Breast epithelium (tissue), 4 donors: ENCODE results near the gene MLC1. TPM values are rescaled to one million over a fixed set of nuclear protein-coding genes. Genes with fewer than 3 reads are reported as not detected.

Source experiments
- DNase-seq, 2 donors: peaks; one replicate each; pipeline ENCODE4 v3.0.0-alpha.2; 2019; ENCODE audit warnings: low spot score in 2 of 2
- H3K27ac ChIP-seq, 2 donors: fragments of 200-600 bp; sonication (generic) in 1 of 2; one replicate each; pipeline ENCODE4 v1.5.1; 2016 to 2019; ENCODE audit warnings: mild to moderate bottlenecking in 1 of 2
- H3K27me3 ChIP-seq, 2 donors: fragments of 200-600 bp; sonication (generic) in 1 of 2; one replicate each; pipeline versions ENCODE4 v1.5.1 to v1.6.0; 2017 to 2019; ENCODE audit warnings: control low read depth in 1 of 2, mild to moderate bottlenecking in 1 of 2
- H3K36me3 ChIP-seq: fragments of 200-600 bp; one replicate; pipeline ENCODE4 v1.5.1; 2019
- H3K4me1 ChIP-seq, 2 donors: fragments of 200-600 bp; sonication (generic); one replicate each; pipeline ENCODE4 v1.5.1; 2016 to 2019; ENCODE audit warnings: control low read depth in 1 of 2
- H3K4me3 ChIP-seq, 3 donors: fragments of 200-600 bp; sonication (generic); 1 replicate in 2 of 3; 2 replicates in 1 of 3; pipeline ENCODE4 v1.5.1; 2016 to 2019; ENCODE audit warnings: mild to moderate bottlenecking in 3 of 3, moderate library complexity in 2 of 3
- H3K9me3 ChIP-seq, 2 donors: fragments of 200-600 bp; sonication (generic) in 1 of 2; one replicate each; pipeline ENCODE4 v1.5.1; 2016 to 2019; ENCODE audit warnings: control low read depth in 1 of 2
- POLR2A ChIP-seq: fragments of 450-650 bp; IDR thresholded peaks from one replicate; pipeline ENCODE4 v1.6.1; 2016; ENCODE audit warnings: antibody characterized with exemption, mild to moderate bottlenecking, moderate library complexity
- POLR2AphosphoS5 ChIP-seq, 3 donors: sonication (generic); formaldehyde crosslinking; IDR thresholded peaks; one replicate each; pipeline ENCODE4 v1.6.1; 2017; ENCODE audit warnings: antibody characterized with exemption in 3 of 3
- intact Hi-C: fragments of 100-400 bp; cut with DNase I; formaldehyde crosslinking; loops from one replicate; pipeline ENCODE4 v1.15.1; 2023; ENCODE audit warnings: low total_unique reads
- total RNA-seq, 3 donors: library from RNA; depleted of rRNA; stranded (reverse); fragments of >200 nt; gene quantifications; one replicate each; pipeline ENCODE4 v1.1.0, GENCODE V29; 2016
- TF ChIP-seq, protein P1 (sequence below), 3 donors: fragments of 450-650 bp; IDR thresholded peaks; one replicate each; pipeline ENCODE4 v1.5.1; 2016 to 2017; ENCODE audit warnings: antibody characterized with exemption in 3 of 3, mild to moderate bottlenecking in 3 of 3, moderate library complexity in 3 of 3

The MLC1 gene
- total RNA-seq, 3 donors from 2014 or later = 0.15 TPM; not detected in 2

DNA sequence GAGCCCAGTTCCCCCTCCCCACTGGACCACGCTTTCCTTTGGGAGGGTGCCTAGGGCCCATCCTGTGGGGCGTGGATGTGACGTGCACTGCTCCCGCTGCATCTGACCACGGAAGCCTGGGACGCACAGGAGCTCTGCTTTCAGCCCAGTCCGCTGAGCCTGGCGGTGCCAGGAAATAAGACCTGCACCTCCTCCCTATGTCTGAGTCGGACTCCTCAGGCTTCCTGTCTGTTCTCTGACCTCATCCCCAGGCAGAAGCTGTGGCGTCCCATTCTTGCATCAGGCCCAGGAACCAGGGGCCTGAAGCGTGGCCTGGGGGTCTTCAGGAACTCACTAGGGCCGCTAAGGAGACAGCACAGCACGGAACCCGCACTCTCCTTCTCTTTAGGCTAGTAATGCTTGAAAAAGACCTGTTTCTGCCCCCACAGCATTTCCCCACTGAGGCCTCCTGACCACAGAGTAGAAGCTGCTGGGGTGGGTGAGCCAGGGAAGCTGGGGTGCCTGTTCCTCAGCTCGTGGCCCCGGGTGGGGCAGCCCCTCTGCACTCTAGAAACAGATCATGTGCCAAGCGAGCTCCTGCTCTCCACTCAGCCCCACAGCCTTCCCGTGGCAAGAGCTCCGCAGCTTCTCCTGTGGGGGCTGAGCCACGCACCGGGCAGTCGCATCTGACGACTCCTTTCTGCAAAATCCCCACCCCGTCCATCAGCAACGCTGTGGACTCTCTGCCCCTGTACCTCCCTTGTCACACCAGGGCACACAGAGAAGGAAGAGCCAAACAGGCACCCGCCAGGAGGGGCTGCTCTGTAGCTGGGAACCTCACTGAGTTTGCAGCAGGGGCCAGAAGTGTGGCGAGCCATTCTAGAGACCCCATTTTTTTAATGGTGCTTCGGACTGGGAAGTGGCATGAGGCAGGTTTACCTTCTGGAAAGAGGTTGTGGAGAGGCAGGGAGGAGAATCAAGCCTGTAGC, 27.2 kb upstream of the MLC1 start:
- Histone ChIP-seq H3K4me1 (no peaks in the 10 kb centered on the region), H3K36me3 (no peaks in the 10 kb centered on the region), H3K27me3 (no peaks in the 10 kb centered on the region), H3K27ac (no peak overlapping the region), H3K4me3 (no peak overlapping the region), H3K9me3 (no peaks in the 10 kb centered on the region)
- DNase-seq = no peak
- no peak for TF ChIP-seq POLR2A
- TF ChIP-seq, protein P1, sequence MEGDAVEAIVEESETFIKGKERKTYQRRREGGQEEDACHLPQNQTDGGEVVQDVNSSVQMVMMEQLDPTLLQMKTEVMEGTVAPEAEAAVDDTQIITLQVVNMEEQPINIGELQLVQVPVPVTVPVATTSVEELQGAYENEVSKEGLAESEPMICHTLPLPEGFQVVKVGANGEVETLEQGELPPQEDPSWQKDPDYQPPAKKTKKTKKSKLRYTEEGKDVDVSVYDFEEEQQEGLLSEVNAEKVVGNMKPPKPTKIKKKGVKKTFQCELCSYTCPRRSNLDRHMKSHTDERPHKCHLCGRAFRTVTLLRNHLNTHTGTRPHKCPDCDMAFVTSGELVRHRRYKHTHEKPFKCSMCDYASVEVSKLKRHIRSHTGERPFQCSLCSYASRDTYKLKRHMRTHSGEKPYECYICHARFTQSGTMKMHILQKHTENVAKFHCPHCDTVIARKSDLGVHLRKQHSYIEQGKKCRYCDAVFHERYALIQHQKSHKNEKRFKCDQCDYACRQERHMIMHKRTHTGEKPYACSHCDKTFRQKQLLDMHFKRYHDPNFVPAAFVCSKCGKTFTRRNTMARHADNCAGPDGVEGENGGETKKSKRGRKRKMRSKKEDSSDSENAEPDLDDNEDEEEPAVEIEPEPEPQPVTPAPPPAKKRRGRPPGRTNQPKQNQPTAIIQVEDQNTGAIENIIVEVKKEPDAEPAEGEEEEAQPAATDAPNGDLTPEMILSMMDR (IDR thresholded peaks at IDR 0.05) = no peak
- no peak for TF ChIP-seq POLR2AphosphoS5 (IDR thresholded peaks at IDR 0.05)
- intact Hi-C loops = no loop called here

DNA sequence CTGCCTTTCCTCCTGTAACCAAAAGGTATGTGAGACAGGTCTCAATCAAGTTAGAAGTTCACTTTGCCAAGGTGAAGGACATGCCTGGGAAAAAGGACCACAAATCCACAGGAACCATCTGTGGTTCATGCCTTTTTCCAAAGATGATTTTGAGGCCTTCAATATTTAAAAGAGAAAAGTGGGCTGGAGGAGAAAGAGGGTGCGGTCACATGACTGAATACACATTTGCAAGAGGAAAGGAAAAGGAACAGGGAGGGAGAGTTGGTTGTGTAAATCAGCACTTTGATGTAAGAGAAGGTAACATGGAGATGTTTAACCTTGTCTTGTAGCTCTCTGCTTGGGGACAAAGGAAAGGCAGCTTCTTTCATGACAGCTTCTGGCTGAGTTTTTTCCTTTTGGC, 25.8 kb upstream of the MLC1 start:
- H3K36me3 ChIP-seq = no peaks in the 10 kb centered on the region
- H3K9me3 ChIP-seq = no peaks in the 10 kb centered on the region
- no peak overlapping the region for H3K27ac ChIP-seq
- TF ChIP-seq POLR2A (no peak), POLR2AphosphoS5 (IDR thresholded peaks at IDR 0.05) (no peak)
- TF ChIP-seq, protein P1 (IDR thresholded peaks at IDR 0.05) = no peak
- no peaks in the 10 kb centered on the region for H3K27me3 ChIP-seq
- no peak overlapping the region for H3K4me3 ChIP-seq
- no peak for DNase-seq
- intact Hi-C loops = no loop called here
- H3K4me1 ChIP-seq = no peaks in the 10 kb centered on the region

DNA sequence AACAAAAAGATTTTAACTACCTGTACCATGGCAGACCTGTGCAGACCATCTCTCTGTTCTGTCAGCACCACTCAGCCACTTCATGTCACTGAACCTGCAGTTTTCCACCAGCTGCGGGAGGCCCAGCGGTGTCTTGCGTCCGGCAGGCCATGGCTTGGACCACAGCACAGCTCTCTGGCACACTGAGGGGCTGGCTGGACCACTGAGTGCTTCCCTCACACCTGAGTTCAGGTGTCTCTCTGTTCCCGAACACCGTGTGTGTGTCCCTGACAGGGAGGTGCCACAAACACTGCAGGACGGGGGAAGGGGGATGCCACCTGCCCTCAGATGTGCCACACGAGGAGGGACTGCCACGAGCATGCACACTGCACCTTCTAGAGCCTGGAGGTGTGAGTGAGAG, 22.3 kb upstream of the MLC1 start:
- Histone ChIP-seq H3K27me3 (no peaks in the 10 kb centered on the region), H3K9me3 (no peaks in the 10 kb centered on the region), H3K4me1 (no peaks in the 10 kb centered on the region), H3K4me3 (no peak overlapping the region), H3K36me3 (no peaks in the 10 kb centered on the region), H3K27ac (no peak overlapping the region)
- no peak for DNase-seq
- TF ChIP-seq POLR2AphosphoS5 (IDR thresholded peaks at IDR 0.05) = no peak
- TF ChIP-seq POLR2A = no peak
- TF ChIP-seq, protein P1 (IDR thresholded peaks at IDR 0.05) = no peak
- intact Hi-C loops = no loop called here

DNA sequence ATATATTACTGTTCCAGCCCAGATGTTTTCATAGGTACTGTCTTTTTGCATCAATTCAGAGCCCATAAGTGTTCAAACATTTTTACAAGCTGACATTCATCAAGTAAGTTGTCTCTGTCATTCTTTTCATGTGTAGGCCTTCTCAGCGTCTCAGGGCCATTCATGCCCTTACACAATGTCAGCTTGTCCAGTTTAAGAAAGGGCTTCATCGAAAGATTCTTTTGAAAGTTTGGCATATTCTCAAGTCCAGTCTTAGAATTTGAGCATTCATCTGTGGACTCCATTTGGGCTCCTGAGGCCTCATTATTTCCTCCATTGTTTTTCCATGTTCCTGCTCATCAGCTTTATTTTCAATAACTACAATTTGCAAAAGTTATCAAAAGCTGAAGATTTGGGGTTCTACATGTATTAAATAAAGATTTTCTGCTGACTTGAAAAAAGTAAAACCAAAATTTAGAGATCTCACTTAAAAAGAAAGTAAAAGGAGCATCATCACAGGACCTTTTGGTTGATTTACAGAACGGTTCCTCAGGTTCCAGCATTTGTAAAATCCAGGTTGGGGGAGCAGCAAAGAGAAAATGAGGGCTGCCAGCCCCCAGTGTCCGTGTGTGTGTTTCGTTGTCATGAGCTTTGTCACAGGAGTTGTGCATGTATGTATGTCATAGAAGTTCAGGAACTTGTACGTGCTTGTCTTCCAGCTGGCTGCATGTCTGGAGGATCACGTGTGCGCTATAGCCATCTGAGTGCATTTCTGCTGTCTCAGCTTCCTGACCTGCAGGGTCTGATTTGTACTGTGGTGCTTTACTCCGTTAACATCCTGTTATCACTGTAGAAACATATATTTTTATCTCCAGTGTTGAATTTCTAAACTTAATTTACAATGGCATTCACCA, 20.2 kb upstream of the MLC1 start:
- DNase-seq = no peak
- Histone ChIP-seq H3K9me3 (no peaks in the 10 kb centered on the region), H3K4me3 (no peak overlapping the region), H3K4me1 (no peaks in the 10 kb centered on the region), H3K27ac (no peak overlapping the region), H3K27me3 (no peaks in the 10 kb centered on the region), H3K36me3 (no peaks in the 10 kb centered on the region)
- TF ChIP-seq POLR2A (no peak), POLR2AphosphoS5 (IDR thresholded peaks at IDR 0.05) (no peak)
- TF ChIP-seq, protein P1 (IDR thresholded peaks at IDR 0.05) = no peak
- intact Hi-C loops = no loop called here
